Small intestine (tissue), 7 donors: Measurements from ENCODE around the gene RMP24.
"Not testable (repeated sequence)": the region's sequence is repeated elsewhere in the genome, so short reads cannot be mapped to it uniquely, and the experiment has no call there.

Experiments used
- DNase-seq, 2 donors: peaks; one replicate each; pipeline versions ENCODE4 v3.0.0 to v3.0.0-alpha.2; 2013
- FAIRE-seq: peaks from 2 replicates; lab custom pipeline; 2012; peaks lifted over from hg19 to GRCh38; lab: Jason Lieb, UNC
- H3K27ac ChIP-seq, 3 donors: one replicate each; pipeline ENCODE4 v1.5.1; 2013; ENCODE audit warnings: low read length in 2 of 3, mild to moderate bottlenecking in 2 of 3, control low read depth in 1 of 3, inconsistent platforms in 1 of 3, low read depth in 1 of 3, moderate library complexity in 1 of 3
- H3K27me3 ChIP-seq, 3 donors: one replicate each; pipeline ENCODE4 v1.6.1; 2013; ENCODE audit warnings: low read length in 3 of 3, inconsistent platforms in 1 of 3; ENCODE audit not compliant: control insufficient read depth in 3 of 3, insufficient read depth in 3 of 3
- H3K36me3 ChIP-seq, 3 donors: one replicate each; pipeline ENCODE4 v1.6.1; 2013; ENCODE audit warnings: low read length in 3 of 3, inconsistent platforms in 1 of 3, low read depth in 1 of 3, mild to moderate bottlenecking in 1 of 3, moderate library complexity in 1 of 3; ENCODE audit not compliant: control insufficient read depth in 3 of 3, insufficient read depth in 2 of 3
- H3K4me1 ChIP-seq, 3 donors: one replicate each; pipeline ENCODE4 v1.6.1; 2013; ENCODE audit warnings: low read length in 2 of 3, inconsistent platforms in 1 of 3, low read depth in 1 of 3, mild to moderate bottlenecking in 1 of 3, moderate library complexity in 1 of 3; ENCODE audit not compliant: control insufficient read depth in 3 of 3, insufficient read depth in 2 of 3
- H3K4me3 ChIP-seq, 3 donors: one replicate each; pipeline ENCODE4 v1.5.1; 2013; ENCODE audit warnings: low read length in 3 of 3, control low read depth in 1 of 3, inconsistent platforms in 1 of 3, low read depth in 1 of 3, mild to moderate bottlenecking in 1 of 3, moderate library complexity in 1 of 3
- H3K9me3 ChIP-seq, 2 donors: one replicate each; pipeline ENCODE4 v1.6.1; 2013; ENCODE audit warnings: low read depth in 1 of 2, low read length in 1 of 2; ENCODE audit not compliant: control insufficient read depth in 2 of 2, insufficient read depth in 1 of 2
- WGBS, 3 donors: extraction: QIAGEN DNeasy Blood & Tissue Kit; methylation state at CpG; one replicate each; pipeline ENCODE4 v1.1.7; 2013; 5-methylcytosine and 5-hydroxymethylcytosine counted together
- donor health status: healthy with polysubstance abuse.
- donor health status: control.
- donor health status: control.
- donor health status: Bipolar disorder and iron deficiency.
- donor health status: healthy.

RMP24 gene

GRCh38 chr18:35950628-35950982 lies 21.9 kb upstream of the RMP24 start:
- WGBS, 3 donors = 9 to 19% (median 15%) methylated on average over 6 of the region's 6 CpGs
- no peak overlapping the region for H3K4me3 ChIP-seq

GRCh38 chr18:35953688-35954087 lies 18.8 kb upstream of the RMP24 start:
- H3K9me3 ChIP-seq = no peaks in the 10 kb centered on the region
- peak; percentile 53 for FAIRE-seq
- peaks cover 0 to 8% (median 0%) of the 10 kb centered on the region in 3 donors for H3K27me3 ChIP-seq
- WGBS, 3 donors = 62 to 88% (median 69%) methylated on average over 1 of the region's 1 CpG
- H3K4me3 ChIP-seq = no peak overlapping the region
- no peaks in the 10 kb centered on the region for H3K4me1 ChIP-seq
- H3K27ac ChIP-seq = no peak overlapping the region
- DNase-seq = no peak
- no peaks in the 10 kb centered on the region for H3K36me3 ChIP-seq

More at GRCh38 chr18:35950628-35950982, 21.9 kb upstream of the RMP24 start:
- FAIRE-seq = no peak
- no peak for DNase-seq
- Histone ChIP-seq H3K27ac (no peak overlapping the region), H3K9me3 (no peaks in the 10 kb centered on the region), H3K4me1 (no peaks in the 10 kb centered on the region), H3K36me3 (no peaks in the 10 kb centered on the region), H3K27me3 (peaks cover 0 to 8% (median 0%) of the 10 kb centered on the region in 3 donors)

GRCh38 chr18:35956226-35956625 lies 16.3 kb upstream of the RMP24 start:
- FAIRE-seq = no peak
- Histone ChIP-seq H3K36me3 (no peaks in the 10 kb centered on the region), H3K27ac (no peak overlapping the region), H3K4me1 (no peaks in the 10 kb centered on the region), H3K9me3 (no peaks in the 10 kb centered on the region), H3K27me3 (no peaks in the 10 kb centered on the region), H3K4me3 (no peak overlapping the region)
- DNase-seq = no peak
- 80 to 90% (median 83%) methylated on average over 3 of the region's 3 CpGs for WGBS, 3 donors

- Histone ChIP-seq H3K36me3 (no peaks in the 10 kb centered on the region), H3K27ac (no peak overlapping the region), H3K27me3 (no peaks in the 10 kb centered on the region), H3K4me3 (no peak overlapping the region), H3K4me1 (no peaks in the 10 kb centered on the region), H3K9me3 (peaks cover 0 to 3% of the 10 kb centered on the region in 2 donors)
- WGBS, 3 donors = 45 to 76% (median 45%) methylated on average over 2 of the region's 2 CpGs
- FAIRE-seq = no peak
- DNase-seq = no peak
Measured at GRCh38 chr18:35962320-35962719, 10.2 kb upstream of the RMP24 start.

- FAIRE-seq (no peak), DNase-seq (no peak)
- Histone ChIP-seq H3K4me3 (no peak overlapping the region), H3K27ac (no peak overlapping the region), H3K9me3 (peaks cover 0 to 6% of the 10 kb centered on the region in 2 donors), H3K4me1 (no peaks in the 10 kb centered on the region), H3K27me3 (no peaks in the 10 kb centered on the region), H3K36me3 (no peaks in the 10 kb centered on the region)
Measured at GRCh38 chr18:35964319-35964718, 8.2 kb upstream of the RMP24 start.

GRCh38 chr18:35967866-35968265 lies 4.6 kb upstream of the RMP24 start:
- H3K4me1 ChIP-seq, H3K4me3 ChIP-seq, FAIRE-seq, H3K27me3 ChIP-seq, DNase-seq, H3K9me3 ChIP-seq, H3K27ac ChIP-seq, H3K36me3 ChIP-seq: not testable (repeated sequence)
- 57 to 75% (median 74%) methylated on average over 4 of the region's 4 CpGs for WGBS, 3 donors

GRCh38 chr18:35968278-35968880 lies 4.1 kb upstream of the RMP24 start:
- FAIRE-seq (no peak), DNase-seq (no peak)
- peaks cover under 1 to 2% (median under 1%) of the 10 kb centered on the region in 3 donors for H3K4me1 ChIP-seq
- peaks cover 0 to 6% of the 10 kb centered on the region in 2 donors for H3K9me3 ChIP-seq
- no peaks in the 10 kb centered on the region for H3K27me3 ChIP-seq
- WGBS, 3 donors = 77 to 80% (median 79%) methylated on average over 9 of the region's 9 CpGs
- H3K36me3 ChIP-seq = no peaks in the 10 kb centered on the region
- no peak overlapping the region for H3K27ac ChIP-seq
- no peak overlapping the region for H3K4me3 ChIP-seq

- DNase-seq (no peak), FAIRE-seq (no peak)
- no peaks in the 10 kb centered on the region for H3K27me3 ChIP-seq
- no peak overlapping the region for H3K27ac ChIP-seq
- H3K36me3 ChIP-seq = no peaks in the 10 kb centered on the region
- H3K4me3 ChIP-seq = no peak overlapping the region
- H3K4me1 ChIP-seq = peaks cover 3 to 9% (median 4%) of the 10 kb centered on the region in 3 donors
- peaks cover 0 to 6% of the 10 kb centered on the region in 2 donors for H3K9me3 ChIP-seq
Measured at GRCh38 chr18:35969676-35970075, 2.8 kb upstream of the RMP24 start.

- FAIRE-seq (no peak), DNase-seq (no peak)
- Histone ChIP-seq H3K9me3 (peaks cover 0 to 6% of the 10 kb centered on the region in 2 donors), H3K4me1 (peaks cover 3 to 9% (median 4%) of the 10 kb centered on the region in 3 donors), H3K4me3 (peak overlapping the region; percentile 17 to 90 (median 68)), H3K27me3 (no peaks in the 10 kb centered on the region), H3K27ac (peak overlapping the region; percentile 75 to 94 (median 85)), H3K36me3 (peaks cover 0 to 3% (median 2%) of the 10 kb centered on the region in 3 donors)
- 25 to 32% (median 25%) methylated on average over 15 of the region's 15 CpGs for WGBS, 3 donors
Measured at GRCh38 chr18:35971661-35972196, 750 bp upstream of the RMP24 start.
